ENCODE data around the gene CCL24. TPM values are rescaled to one million over a fixed set of nuclear protein-coding genes. Genes with fewer than 3 reads are reported as not detected.
"Not testable (repeated sequence)": the region's sequence is repeated elsewhere in the genome, so short reads cannot be mapped to it uniquely, and the experiment has no call there.

The CCL24 gene, protein sequence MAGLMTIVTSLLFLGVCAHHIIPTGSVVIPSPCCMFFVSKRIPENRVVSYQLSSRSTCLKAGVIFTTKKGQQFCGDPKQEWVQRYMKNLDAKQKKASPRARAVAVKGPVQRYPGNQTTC
- not detected in 2 replicates for total RNA-seq (2014; rRNA removed; shearing (Covaris generic); ENCODE audit: low replicate concordance)

DNA sequence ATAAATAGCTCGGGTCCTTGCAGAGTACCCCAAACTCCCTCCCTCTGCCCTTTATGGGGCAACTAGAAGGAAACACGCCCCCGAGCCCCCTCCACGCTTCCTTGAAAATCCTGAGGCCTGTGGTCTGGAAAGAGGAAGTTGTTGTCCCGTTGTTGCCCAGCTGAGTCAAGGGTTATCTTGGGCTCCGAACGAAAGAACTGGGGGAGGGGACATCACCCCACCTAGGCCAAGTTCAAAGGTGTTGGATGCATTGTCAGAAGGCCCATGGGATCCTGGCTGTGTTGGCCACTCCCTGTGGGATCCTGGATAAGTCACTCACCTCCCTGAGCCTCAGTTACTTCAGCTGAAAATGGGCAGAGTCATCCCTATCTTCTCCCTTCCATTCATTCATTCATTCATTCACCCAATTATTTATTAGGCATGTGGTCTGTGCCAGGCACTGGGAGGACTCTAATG, at the start of gene CCL24:
CCL24 (minus strand) TSS at position 26 of the 456 bp plus-strand sequence. CDS start 91 bp downstream, outside the sequence.
- no peak for DNase-seq
- Histone ChIP-seq H3K27me3 (no peaks in the 10 kb centered on the region), H3K4me3 (no peak within 1 kb of the TSS), H3K9me3 (no peaks in the 10 kb centered on the region), H3K36me3 (no peaks in the 10 kb centered on the region)

- Histone ChIP-seq H3K27me3 (no peaks in the 10 kb centered on the region), H3K4me3 (no peak overlapping the region), H3K9me3 (no peaks in the 10 kb centered on the region), H3K36me3 (no peaks in the 10 kb centered on the region)
- no peak for DNase-seq
Observed at GRCh38 chr7:75861636-75862035, 48.0 kb upstream of the CCL24 start.

- H3K36me3 ChIP-seq, result no peaks in the 10 kb centered on the region
Observed at GRCh38 chr7:75858410-75858809, 44.8 kb upstream of the CCL24 start.

GRCh38 chr7:75856536-75856935, 42.9 kb upstream of the CCL24 start:
- H3K4me3 ChIP-seq, result no peak overlapping the region
- no peak for DNase-seq
- no peaks in the 10 kb centered on the region for H3K9me3 ChIP-seq
- no peaks in the 10 kb centered on the region for H3K27me3 ChIP-seq
- H3K36me3 ChIP-seq, result no peaks in the 10 kb centered on the region

More at GRCh38 chr7:75858410-75858809, 44.8 kb upstream of the CCL24 start:
- DNase-seq, result no peak
- Histone ChIP-seq H3K4me3 (no peak overlapping the region), H3K9me3 (no peaks in the 10 kb centered on the region), H3K27me3 (no peaks in the 10 kb centered on the region)

- not testable (repeated sequence) for H3K4me3 ChIP-seq, H3K36me3 ChIP-seq, H3K9me3 ChIP-seq, DNase-seq, H3K27me3 ChIP-seq
Observed at GRCh38 chr7:75854813-75855345, 41.3 kb upstream of the CCL24 start.

DNA sequence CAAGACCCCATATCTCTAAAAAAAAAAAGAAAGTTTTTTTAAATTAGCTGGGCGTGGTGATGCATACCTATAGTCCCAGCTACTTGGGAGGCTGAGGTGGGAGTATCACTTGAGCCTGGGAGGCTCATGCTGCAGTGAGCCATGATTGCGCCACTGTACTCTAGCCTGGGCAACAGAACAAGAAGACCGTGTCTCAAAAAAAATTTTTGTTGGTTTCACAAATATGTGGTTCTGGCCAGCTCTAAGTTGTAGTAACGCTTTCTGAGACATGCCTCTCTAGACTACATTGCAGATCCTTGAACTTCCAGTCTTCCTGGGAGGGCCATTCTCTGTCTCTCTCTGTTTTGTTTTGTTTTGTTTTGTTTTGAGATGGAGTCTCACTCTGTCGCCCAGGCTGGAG, 40.6 kb upstream of the CCL24 start:
- no peaks in the 10 kb centered on the region for H3K27me3 ChIP-seq
- DNase-seq, result peak; percentile 12

DNA sequence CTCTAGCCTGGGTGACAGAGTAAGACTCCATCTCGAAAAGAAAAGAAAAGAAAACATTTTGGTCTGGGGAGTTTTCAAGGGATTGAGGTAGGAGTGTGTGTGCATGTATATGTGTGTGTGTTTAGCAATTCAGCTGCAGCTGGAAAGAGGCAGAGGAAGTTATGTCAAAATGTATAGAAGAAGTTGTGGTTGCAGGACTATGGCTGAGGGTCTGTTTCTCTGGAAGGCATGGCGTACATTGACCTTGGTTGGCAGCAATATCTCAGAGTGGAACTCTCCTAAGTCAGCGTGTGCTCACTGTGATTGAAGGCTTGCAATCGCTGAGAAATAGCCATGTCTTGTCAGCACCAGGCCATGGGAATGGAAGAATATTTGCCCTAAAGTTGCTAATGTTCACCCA, 36.6 kb upstream of the CCL24 start:
- no peak for DNase-seq
- Histone ChIP-seq H3K27me3 (no peaks in the 10 kb centered on the region), H3K9me3 (no peaks in the 10 kb centered on the region), H3K36me3 (no peaks in the 10 kb centered on the region), H3K4me3 (no peak overlapping the region)

More for the DNA sequence above, 40.6 kb upstream of the CCL24 start:
- H3K36me3 ChIP-seq, result no peaks in the 10 kb centered on the region
- H3K4me3 ChIP-seq, result no peak overlapping the region
- H3K9me3 ChIP-seq, result no peaks in the 10 kb centered on the region

DNA sequence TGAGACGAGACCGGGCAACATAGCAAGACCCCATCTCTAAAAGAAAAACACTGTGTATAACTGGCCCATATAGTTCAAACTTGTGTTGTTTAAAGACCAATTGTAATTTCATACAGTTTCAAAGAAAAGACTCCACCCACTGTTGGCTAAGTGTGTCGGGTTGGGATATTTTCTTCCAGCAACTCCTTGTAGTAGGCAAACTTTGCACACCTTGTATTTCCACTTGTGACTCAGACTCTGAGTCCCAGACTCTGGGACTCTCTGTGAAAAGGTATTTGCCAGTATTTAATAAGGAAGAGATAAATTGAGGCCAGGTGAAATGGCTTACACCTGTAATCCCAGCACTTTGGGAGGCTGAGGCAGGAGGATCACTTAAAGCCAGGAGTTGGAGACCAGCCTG, 36.0 kb upstream of the CCL24 start:
- DNase-seq, result no peak
- H3K36me3 ChIP-seq, result no peaks in the 10 kb centered on the region
- H3K27me3 ChIP-seq, result no peaks in the 10 kb centered on the region
- H3K9me3 ChIP-seq, result no peaks in the 10 kb centered on the region
- H3K4me3 ChIP-seq, result no peak overlapping the region

DNA sequence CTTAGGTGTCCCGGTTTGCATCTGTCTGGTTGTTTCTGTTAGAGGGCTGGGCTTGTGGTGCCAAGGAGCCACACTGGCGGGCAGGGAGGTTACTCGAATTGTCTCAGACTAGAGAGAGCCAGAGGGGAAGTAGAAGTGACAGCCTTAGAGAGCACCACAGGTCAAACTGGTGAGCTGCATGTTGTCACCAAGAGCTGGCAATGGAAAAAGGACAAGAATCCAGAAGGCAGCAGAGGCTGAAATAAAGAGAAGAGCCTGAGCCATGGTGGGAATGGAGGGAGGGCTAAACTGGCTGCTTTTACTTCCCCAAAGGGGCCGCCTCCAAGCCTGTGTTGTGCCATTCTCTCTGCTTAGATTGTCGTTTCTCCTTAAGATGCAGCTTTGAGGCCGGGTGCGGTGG, 34.1 kb upstream of the CCL24 start:
- Histone ChIP-seq H3K27me3 (no peaks in the 10 kb centered on the region), H3K36me3 (no peaks in the 10 kb centered on the region), H3K4me3 (no peak overlapping the region), H3K9me3 (no peaks in the 10 kb centered on the region)
- no peak for DNase-seq

DNA sequence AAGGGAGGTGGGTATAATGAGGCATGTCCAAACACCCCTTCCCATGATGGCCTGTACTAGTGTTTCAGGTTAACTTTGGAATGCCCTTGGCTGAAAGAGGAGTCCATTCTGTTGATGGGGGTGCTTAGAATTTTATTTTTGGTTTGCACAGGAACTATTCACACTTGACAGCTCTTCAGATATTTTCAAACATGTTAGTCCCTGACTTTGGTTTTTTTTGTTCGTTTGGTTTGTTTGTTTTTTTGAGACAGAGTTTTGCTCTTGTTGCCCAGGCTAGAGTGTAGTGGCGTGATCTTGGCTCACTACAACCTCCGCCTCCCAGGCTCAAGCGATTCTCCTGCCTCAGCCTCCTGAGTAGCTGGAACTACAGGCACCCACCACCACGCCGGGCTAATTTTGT, 31.5 kb upstream of the CCL24 start:
- DNase-seq, H3K4me3 ChIP-seq, H3K9me3 ChIP-seq, H3K36me3 ChIP-seq, H3K27me3 ChIP-seq: not testable (repeated sequence)

GRCh38 chr7:75844158-75844557, 30.6 kb upstream of the CCL24 start:
- no peaks in the 10 kb centered on the region for H3K36me3 ChIP-seq
- no peak overlapping the region for H3K4me3 ChIP-seq
- no peaks in the 10 kb centered on the region for H3K9me3 ChIP-seq
- DNase-seq, result no peak
- no peaks in the 10 kb centered on the region for H3K27me3 ChIP-seq

GRCh38 chr7:75843613-75844116, 30.1 kb upstream of the CCL24 start:
- H3K4me3 ChIP-seq, result no peak overlapping the region
- no peaks in the 10 kb centered on the region for H3K27me3 ChIP-seq
- H3K9me3 ChIP-seq, result no peaks in the 10 kb centered on the region
- no peak for DNase-seq
- H3K36me3 ChIP-seq, result no peaks in the 10 kb centered on the region

- DNase-seq, result peak; percentile 83
- Histone ChIP-seq H3K27me3 (no peaks in the 10 kb centered on the region), H3K36me3 (no peaks in the 10 kb centered on the region), H3K4me3 (no peak overlapping the region), H3K9me3 (no peaks in the 10 kb centered on the region)
Observed at GRCh38 chr7:75842836-75843446, 29.3 kb upstream of the CCL24 start.

DNA sequence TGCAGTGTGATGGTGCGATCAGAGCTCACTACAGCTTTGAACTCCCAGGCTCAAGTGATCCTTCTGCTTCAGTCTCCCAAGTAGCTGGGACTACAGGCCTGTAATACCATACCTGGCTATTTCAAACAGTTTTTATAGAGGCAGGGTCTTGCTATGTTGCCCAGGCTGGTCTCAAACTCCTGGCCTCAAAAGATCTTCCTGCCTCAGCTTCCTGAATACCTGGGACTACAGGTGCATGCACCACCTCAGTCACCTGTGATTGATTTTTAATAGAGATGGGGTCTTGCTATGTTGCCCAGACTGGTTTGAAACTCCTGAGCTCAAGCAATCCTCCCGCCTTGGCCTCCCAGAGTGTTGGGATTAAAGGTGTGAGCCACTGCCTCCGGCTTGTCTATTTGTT, 26.4 kb upstream of the CCL24 start:
- Histone ChIP-seq H3K4me3 (no peak overlapping the region), H3K27me3 (no peaks in the 10 kb centered on the region), H3K9me3 (no peaks in the 10 kb centered on the region), H3K36me3 (no peaks in the 10 kb centered on the region)
- no peak for DNase-seq

DNA sequence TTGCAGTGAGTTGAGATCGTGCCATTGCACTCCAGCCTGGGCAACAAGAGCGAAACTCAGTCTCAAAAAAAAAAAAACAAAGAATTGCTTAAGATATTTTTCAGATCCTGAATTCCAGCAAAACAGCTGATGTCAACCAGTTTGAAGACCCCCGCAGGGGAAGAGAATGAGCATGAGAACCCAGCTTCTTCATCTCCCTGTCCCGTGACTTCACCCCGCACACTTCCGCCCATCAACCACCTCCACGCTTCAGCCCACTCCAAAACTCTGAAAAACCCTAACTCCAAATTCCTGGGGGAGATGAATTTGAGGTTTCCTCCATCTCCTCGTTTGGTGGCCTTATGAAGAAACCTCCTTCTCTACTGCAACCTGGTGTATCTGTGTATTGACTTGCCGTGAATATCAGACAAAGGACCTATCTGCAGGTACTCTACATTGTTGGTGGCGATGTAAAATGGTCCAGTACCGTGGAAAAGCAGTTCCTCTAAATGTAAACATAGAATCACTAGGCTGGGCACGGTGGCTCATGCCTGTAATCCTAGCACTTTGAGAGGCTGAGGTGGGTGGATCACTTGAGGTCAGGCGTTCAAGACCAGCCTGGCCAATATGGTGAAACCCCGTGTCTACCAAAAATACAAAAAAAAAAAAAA, 24.8 kb upstream of the CCL24 start:
- H3K9me3 ChIP-seq, DNase-seq, H3K27me3 ChIP-seq, H3K4me3 ChIP-seq, H3K36me3 ChIP-seq: not testable (repeated sequence)

DNA sequence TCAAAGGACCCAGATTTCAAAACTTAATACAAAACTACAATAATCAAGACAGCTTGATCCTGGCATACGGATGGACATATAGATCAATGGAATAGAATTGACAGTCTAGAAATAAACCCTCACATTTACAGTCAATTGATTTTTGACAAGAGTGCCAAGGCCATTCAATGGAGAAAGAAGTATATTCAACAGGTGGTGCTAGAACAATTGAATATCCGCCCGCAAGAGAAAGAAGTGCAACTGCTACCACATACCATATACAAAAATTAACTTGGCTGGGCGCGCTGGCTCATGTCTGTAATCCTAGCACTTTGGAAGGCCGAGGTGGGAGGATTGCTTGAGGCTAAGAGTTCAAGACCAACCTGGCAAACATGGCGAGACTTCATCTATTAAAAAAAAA, 23.2 kb upstream of the CCL24 start:
- H3K4me3 ChIP-seq, result no peak overlapping the region
- H3K27me3 ChIP-seq, result no peaks in the 10 kb centered on the region
- no peaks in the 10 kb centered on the region for H3K36me3 ChIP-seq
- DNase-seq, result no peak
- no peaks in the 10 kb centered on the region for H3K9me3 ChIP-seq

GRCh38 chr7:75835688-75836285, 22.2 kb upstream of the CCL24 start:
- no peaks in the 10 kb centered on the region for H3K36me3 ChIP-seq
- DNase-seq, result no peak
- no peaks in the 10 kb centered on the region for H3K27me3 ChIP-seq
- H3K9me3 ChIP-seq, result no peaks in the 10 kb centered on the region
- H3K4me3 ChIP-seq, result no peak overlapping the region

All from MG63 (cell line).